ENCODE measurements around the gene DGKH.

DNA sequence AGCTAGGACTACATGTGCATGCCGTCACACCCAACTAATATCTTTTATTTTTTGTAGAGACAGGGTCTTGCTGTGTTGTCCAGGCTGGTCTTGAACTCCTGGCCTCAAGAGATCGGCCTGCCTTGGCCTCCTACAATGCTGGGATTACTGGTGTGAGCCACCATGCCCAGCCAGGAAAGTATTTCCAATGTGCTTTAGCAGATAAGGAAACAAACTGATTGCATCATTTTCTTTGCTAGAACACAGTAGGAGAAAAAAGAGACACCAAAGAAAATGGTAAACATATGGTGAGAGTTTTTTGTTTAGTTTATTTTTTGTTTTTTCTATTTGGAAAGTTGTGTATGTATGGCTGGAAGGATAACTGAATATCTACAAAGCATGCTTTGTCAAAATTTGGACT lies 176.6 kb downstream of the DGKH start:
- TF ChIP-seq CTCF (IDR thresholded peaks at IDR 0.05), result no peak
- TF ChIP-seq ZFX (IDR thresholded peaks at IDR 0.05; ENCODE audit: borderline replicate concordance), result no peak
